ENCODE results near the gene AHCYL2. TPM values are rescaled to one million over a fixed set of nuclear protein-coding genes. Genes with fewer than 3 reads are reported as not detected.

Gene AHCYL2
- total RNA-seq, 1 experiment from 2014 or later = 17.0 TPM

GRCh38 chr7:129307592-129307991 lies 82.8 kb downstream of the AHCYL2 start (continued):
- TF ChIP-seq YY1 (IDR thresholded peaks at IDR 0.05; ENCODE audit: extremely low read depth, insufficient replicate concordance, low read depth, low read length) (no peak), SRF (IDR thresholded peaks at IDR 0.05; ENCODE audit: low read depth) (no peak)

- RAD21 ChIA-PET (ENCODE audit: low non-redundant PET in 1 of 2, low total read pairs in 2 of 2, uncharacterized antibody in 2 of 2, unreplicated experiment in 2 of 2) = no interaction called here
- Histone ChIP-seq H3K27ac (ENCODE audit: low read depth, low read length) (no peak overlapping the region), H2AFZ (ENCODE audit: low read depth, low read length, poor library complexity, severe bottlenecking) (no peak overlapping the region), H3K36me3 (ENCODE audit: control insufficient read depth in 1 of 2, insufficient read depth in 2 of 2, low read length in 2 of 2) (no peaks in the 10 kb centered on the region), H3K4me3 (replicated peaks in 1 of 2; ENCODE audit: low read depth in 1 of 2, low read length in 2 of 2) (no peak overlapping the region), H4K20me1 (ENCODE audit: insufficient read depth) (no peaks in the 10 kb centered on the region), H3K9me2 (ENCODE audit: insufficient read depth) (no peaks in the 10 kb centered on the region), H3K79me2 (ENCODE audit: insufficient read depth, low read length) (no peaks in the 10 kb centered on the region), H3K4me2 (ENCODE audit: low read length) (no peak overlapping the region), H3K9ac (ENCODE audit: low read length) (no peak overlapping the region), H3K27me3 (ENCODE audit: insufficient read depth, low read length) (no peaks in the 10 kb centered on the region), H3K9me3 (ENCODE audit: control insufficient read depth in 1 of 2, insufficient read depth in 1 of 2, low read depth in 1 of 2, low read length in 2 of 2) (no peaks in the 10 kb centered on the region), H3K4me1 (ENCODE audit: control insufficient read depth in 1 of 2, insufficient read depth in 2 of 2, low read length in 2 of 2) (no peaks in the 10 kb centered on the region)
- intact Hi-C loops (cut with micrococcal nuclease) = no loop called here
- ATAC-seq = no peak
- BruUV-seq (replicated peaks) = no TSS peak
- POLR2A ChIA-PET = no interaction called here
- DNase-seq (ENCODE audit: low read depth, low spot score) = no peak
- TF ChIP-seq SIN3A (IDR thresholded peaks at IDR 0.05; ENCODE audit: low read depth) (no peak), ELF1 (IDR thresholded peaks at IDR 0.05; ENCODE audit: borderline replicate concordance, low read depth) (no peak), EZH2 (IDR thresholded peaks at IDR 0.05) (no peak), SRF (IDR thresholded peaks at IDR 0.05; ENCODE audit: low read depth) (no peak), MAX (IDR thresholded peaks at IDR 0.05) (no peak), RAD21 (IDR thresholded peaks at IDR 0.05; ENCODE audit: low read depth) (no peak)
- CTCF ChIA-PET = no interaction called here
These were observed 83.2 kb downstream of the AHCYL2 start for GRCh38 chr7:129308047-129308446.

GRCh38 chr7:129311429-129311828 lies 86.6 kb downstream of the AHCYL2 start:
- POLR2A ChIA-PET = no interaction called here
- no peaks in the 10 kb centered on the region for H3K27me3 ChIP-seq (ENCODE audit: insufficient read depth, low read length)
- no peak for TF ChIP-seq SRF (IDR thresholded peaks at IDR 0.05; ENCODE audit: low read depth)
- no peak for TF ChIP-seq EZH2 (IDR thresholded peaks at IDR 0.05)
- no peak for TF ChIP-seq ZFX (IDR thresholded peaks at IDR 0.05)
- no peak for TF ChIP-seq REST (IDR thresholded peaks at IDR 0.05; ENCODE audit: low read depth)
- no peak for TF ChIP-seq CEBPB (IDR thresholded peaks at IDR 0.05; ENCODE audit: low read depth)
- no peak for TF ChIP-seq RAD21 (IDR thresholded peaks at IDR 0.05; ENCODE audit: low read depth)
- TF ChIP-seq ELF1 (IDR thresholded peaks at IDR 0.05; ENCODE audit: borderline replicate concordance, low read depth) = no peak
- no peak for TF ChIP-seq ZNF274 (IDR thresholded peaks at IDR 0.05; ENCODE audit: low read depth, low read length)
- TF ChIP-seq YY1 (IDR thresholded peaks at IDR 0.05; ENCODE audit: extremely low read depth, insufficient replicate concordance, low read depth, low read length) = no peak
- TF ChIP-seq SP1 (IDR thresholded peaks at IDR 0.05; ENCODE audit: low read depth) = no peak
- TF ChIP-seq EGR1 (IDR thresholded peaks at IDR 0.05; ENCODE audit: low read depth) = no peak
- H3K27ac ChIP-seq (ENCODE audit: low read depth, low read length) = no peak overlapping the region
- no peaks in the 10 kb centered on the region for H3K9me2 ChIP-seq (ENCODE audit: insufficient read depth)
- H3K4me1 ChIP-seq (ENCODE audit: control insufficient read depth in 1 of 2, insufficient read depth in 2 of 2, low read length in 2 of 2) = no peaks in the 10 kb centered on the region
- H3K36me3 ChIP-seq (ENCODE audit: control insufficient read depth in 1 of 2, insufficient read depth in 2 of 2, low read length in 2 of 2) = no peaks in the 10 kb centered on the region
- BruUV-seq (replicated peaks) = no TSS peak
- no peaks in the 10 kb centered on the region for H4K20me1 ChIP-seq (ENCODE audit: insufficient read depth)
- no peaks in the 10 kb centered on the region for H3K79me2 ChIP-seq (ENCODE audit: insufficient read depth, low read length)
- DNase-seq (ENCODE audit: low read depth, low spot score) = no peak
- no peaks in the 10 kb centered on the region for H3K9me3 ChIP-seq (ENCODE audit: control insufficient read depth in 1 of 2, insufficient read depth in 1 of 2, low read depth in 1 of 2, low read length in 2 of 2)
- RAD21 ChIA-PET (ENCODE audit: low non-redundant PET in 1 of 2, low total read pairs in 2 of 2, uncharacterized antibody in 2 of 2, unreplicated experiment in 2 of 2) = no interaction called here
- ATAC-seq = no peak
- intact Hi-C loops (cut with micrococcal nuclease) = no loop called here
- CTCF ChIA-PET = interaction anchor here (1.0 kb wide), 1 partner anchor 13 kb away, joined by 3 read pairs; no protein-coding TSS in a partner anchor
- H3K4me3 ChIP-seq (replicated peaks in 1 of 2; ENCODE audit: low read depth in 1 of 2, low read length in 2 of 2) = no peak overlapping the region
- H3K4me2 ChIP-seq (ENCODE audit: low read length) = no peak overlapping the region
- H3K9ac ChIP-seq (ENCODE audit: low read length) = no peak overlapping the region
- no peak overlapping the region for H2AFZ ChIP-seq (ENCODE audit: low read depth, low read length, poor library complexity, severe bottlenecking)

Measured in HCT116 (cell line).